ENCODE data around the gene ANKZF1.

ANKZF1 gene

GRCh38 chr2:219251656-219252055 is 22.1 kb downstream of the ANKZF1 start:
- peaks cover 22% of the 10 kb centered on the region; the same call in 1 of the 2 replicates for H3K27me3 ChIP-seq (ENCODE audit: insufficient read depth, low read depth)
- peaks cover 6% of the 10 kb centered on the region; the same call in 1 of the 2 replicates for H3K79me2 ChIP-seq (ENCODE audit: insufficient read depth, low read depth)

GRCh38 chr2:219252084-219252483 is 22.5 kb downstream of the ANKZF1 start:
- Histone ChIP-seq H3K36me3 (ENCODE audit: insufficient read depth) (no peaks in the 10 kb centered on the region), H3K4me1 (ENCODE audit: low read depth, poor library complexity, severe bottlenecking) (peaks cover 22% of the 10 kb centered on the region), H4K20me1 (ENCODE audit: insufficient read depth) (no peaks in the 10 kb centered on the region), H3K9ac (no peak overlapping the region), H3K27ac (no peak overlapping the region), H3K27me3 (ENCODE audit: insufficient read depth, low read depth) (peaks cover 22% of the 10 kb centered on the region; the same call in 1 of the 2 replicates), H2AFZ (ENCODE audit: low read depth) (no peak overlapping the region), H3K4me3 (IDR thresholded peaks at IDR 0.05; ENCODE audit: insufficient read depth, low read depth, low read length) (no peak overlapping the region), H3K4me2 (peak overlapping the region; percentile 85), H3K79me2 (ENCODE audit: insufficient read depth, low read depth) (peaks cover 6% of the 10 kb centered on the region; the same call in 1 of the 2 replicates)
- no peak for TF ChIP-seq CTCF (conservative IDR thresholded peaks at IDR 0.05; ENCODE audit: low read depth, low read length)

More at GRCh38 chr2:219251656-219252055, 22.1 kb downstream of the ANKZF1 start:
- Histone ChIP-seq H3K27ac (no peak overlapping the region), H3K4me1 (ENCODE audit: low read depth, poor library complexity, severe bottlenecking) (peaks cover 22% of the 10 kb centered on the region), H3K4me3 (IDR thresholded peaks at IDR 0.05; ENCODE audit: insufficient read depth, low read depth, low read length) (no peak overlapping the region), H3K4me2 (no peak overlapping the region; the same call in 1 of the 2 replicates), H3K9ac (no peak overlapping the region), H4K20me1 (ENCODE audit: insufficient read depth) (no peaks in the 10 kb centered on the region), H3K36me3 (ENCODE audit: insufficient read depth) (no peaks in the 10 kb centered on the region), H2AFZ (ENCODE audit: low read depth) (no peak overlapping the region)
- TF ChIP-seq CTCF (conservative IDR thresholded peaks at IDR 0.05; ENCODE audit: low read depth, low read length): no peak

GRCh38 chr2:219252570-219252899 is 22.9 kb downstream of the ANKZF1 start:
- H3K27me3 ChIP-seq (ENCODE audit: insufficient read depth, low read depth): peaks cover 22% of the 10 kb centered on the region; the same call in 1 of the 2 replicates
- H3K27ac ChIP-seq: peak overlapping the region; percentile 56; the same call in 1 of the 2 replicates
- TF ChIP-seq CTCF (conservative IDR thresholded peaks at IDR 0.05; ENCODE audit: low read depth, low read length): no peak

GRCh38 chr2:219252900-219253752 is 23.5 kb downstream of the ANKZF1 start, which contains the start of gene TUBA4B:
Gene TUBA4B (plus strand): TSS chr2:219253243. CDS start chr2:219253408, 165 bp downstream.
- no peaks in the 10 kb centered on the region for H3K36me3 ChIP-seq (ENCODE audit: insufficient read depth)
- H3K4me1 ChIP-seq (ENCODE audit: low read depth, poor library complexity, severe bottlenecking): peaks cover 22% of the 10 kb centered on the region
- peak within 1 kb of the TSS; percentile 77 for H3K9ac ChIP-seq
- peak within 1 kb of the TSS; percentile 80 for H3K4me3 ChIP-seq (IDR thresholded peaks at IDR 0.05; ENCODE audit: insufficient read depth, low read depth, low read length)
- H3K4me2 ChIP-seq: peak within 1 kb of the TSS; percentile 85
- peaks cover 22% of the 10 kb centered on the region; the same call in 1 of the 2 replicates for H3K27me3 ChIP-seq (ENCODE audit: insufficient read depth, low read depth)
- no peaks in the 10 kb centered on the region for H4K20me1 ChIP-seq (ENCODE audit: insufficient read depth)
- H2AFZ ChIP-seq (ENCODE audit: low read depth): peak within 1 kb of the TSS; percentile 91
- peaks cover 6% of the 10 kb centered on the region; the same call in 1 of the 2 replicates for H3K79me2 ChIP-seq (ENCODE audit: insufficient read depth, low read depth)
- H3K27ac ChIP-seq: peak within 1 kb of the TSS; percentile 56
- no peak for TF ChIP-seq CTCF (conservative IDR thresholded peaks at IDR 0.05; ENCODE audit: low read depth, low read length)

More at GRCh38 chr2:219252570-219252899, 22.9 kb downstream of the ANKZF1 start:
- H3K4me3 ChIP-seq (IDR thresholded peaks at IDR 0.05; ENCODE audit: insufficient read depth, low read depth, low read length): peak overlapping the region; percentile 80
- H3K4me1 ChIP-seq (ENCODE audit: low read depth, poor library complexity, severe bottlenecking): peaks cover 22% of the 10 kb centered on the region
- H2AFZ ChIP-seq (ENCODE audit: low read depth): peak overlapping the region; percentile 64
- H3K36me3 ChIP-seq (ENCODE audit: insufficient read depth): no peaks in the 10 kb centered on the region
- no peaks in the 10 kb centered on the region for H4K20me1 ChIP-seq (ENCODE audit: insufficient read depth)
- H3K9ac ChIP-seq: peak overlapping the region; percentile 77; the same call in 1 of the 2 replicates
- H3K4me2 ChIP-seq: peak overlapping the region; percentile 85
- H3K79me2 ChIP-seq (ENCODE audit: insufficient read depth, low read depth): peaks cover 6% of the 10 kb centered on the region; the same call in 1 of the 2 replicates

All from KMS-11 (cell line).